Activated T-helper 17 cell treated with anti-CD3 and anti-CD28 coated beads, Interleukin-2, amount 50 U/mL, for 72 hours (primary cell): ENCODE measurements around the gene IL1RN. TPM values are rescaled to one million over a fixed set of nuclear protein-coding genes. Genes with fewer than 3 reads are reported as not detected.

Experiments
- ATAC-seq: fragments of 150-1000 bp; cut with Tn5 transposase; replicated peaks from 2 replicates; pipeline ENCODE4 v1.10.0; 2021; ENCODE audit warnings: mild to moderate bottlenecking, moderate library complexity
- H3K27ac Mint-ChIP-seq: one replicate; pipeline ENCODE4 v1.8.0; 2022; ENCODE audit warnings: mixed read lengths
- H3K27me3 Mint-ChIP-seq: one replicate; pipeline ENCODE4 v1.8.0; 2022; ENCODE audit warnings: mixed read lengths
- H3K36me3 Mint-ChIP-seq: one replicate; pipeline ENCODE4 v1.8.0; 2022; ENCODE audit warnings: low read depth, mild to moderate bottlenecking, mixed read lengths
- H3K4me1 Mint-ChIP-seq: one replicate; pipeline ENCODE4 v1.8.0; 2022; ENCODE audit warnings: mixed read lengths
- H3K4me3 Mint-ChIP-seq: one replicate; pipeline ENCODE4 v1.8.0; 2022; ENCODE audit warnings: mild to moderate bottlenecking, mixed read lengths
- H3K9me3 Mint-ChIP-seq: one replicate; pipeline ENCODE4 v1.8.0; 2022; ENCODE audit warnings: mixed read lengths
- total RNA-seq, 2 donors: library from RNA; stranded (reverse); gene quantifications; one replicate each; pipeline ENCODE4 v1.2.3, GENCODE V29; 2022

IL1RN gene
- total RNA-seq, 2 donors from 2014 or later, result 12.8 to 32.8 TPM

- Mint-ChIP-seq H3K36me3 (no peaks in the 10 kb centered on the region), H3K4me1 (no peaks in the 10 kb centered on the region), H3K27ac (no peak overlapping the region), H3K4me3 (no peak overlapping the region), H3K9me3 (no peaks in the 10 kb centered on the region), H3K27me3 (no peaks in the 10 kb centered on the region)
- no peak for ATAC-seq
These were observed 21.5 kb downstream of the IL1RN start for GRCh38 chr2:113148606-113149552.

DNA sequence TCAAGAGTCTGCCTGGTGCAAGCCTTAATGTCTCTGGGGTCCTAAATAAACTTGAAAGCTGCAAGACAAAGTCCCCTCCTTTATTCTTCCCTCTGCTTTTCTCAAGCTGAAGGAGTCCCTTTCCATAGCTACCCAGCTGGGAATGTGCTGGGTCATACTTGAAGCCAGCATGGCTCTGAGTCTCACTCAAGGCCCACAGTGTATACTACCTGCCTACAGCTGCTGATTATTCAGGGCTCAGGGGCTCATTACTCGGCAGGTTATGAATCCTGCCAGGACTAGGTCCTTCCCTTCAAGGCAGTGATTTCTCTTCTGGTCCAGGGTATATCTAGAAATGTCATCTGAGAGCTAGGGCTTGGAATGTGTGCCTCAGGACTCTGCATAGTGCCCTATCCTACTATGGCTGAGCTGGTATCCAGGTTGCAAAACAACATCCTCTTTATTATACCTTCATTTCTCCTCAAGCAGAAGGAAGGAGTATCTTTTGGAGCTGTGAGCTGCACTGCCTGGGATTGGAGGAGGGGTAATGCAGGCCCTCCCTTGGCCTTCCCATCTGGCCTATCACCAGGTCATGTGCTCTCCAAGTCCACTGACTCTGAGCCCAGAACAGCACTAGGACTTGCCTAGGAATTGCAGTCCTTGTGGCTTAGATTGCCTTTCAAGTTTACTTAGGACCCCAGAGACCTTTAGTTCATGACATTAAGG, 22.3 kb downstream of the IL1RN start:
- Mint-ChIP-seq H3K36me3 (no peaks in the 10 kb centered on the region), H3K9me3 (no peaks in the 10 kb centered on the region), H3K4me3 (no peak overlapping the region), H3K27ac (no peak overlapping the region), H3K27me3 (no peaks in the 10 kb centered on the region), H3K4me1 (no peaks in the 10 kb centered on the region)
- ATAC-seq, result no peak

- no peak overlapping the region for H3K27ac Mint-ChIP-seq
- H3K4me3 Mint-ChIP-seq, result no peak overlapping the region
- H3K36me3 Mint-ChIP-seq, result no peaks in the 10 kb centered on the region
- H3K27me3 Mint-ChIP-seq, result no peaks in the 10 kb centered on the region
- no peaks in the 10 kb centered on the region for H3K4me1 Mint-ChIP-seq
- no peaks in the 10 kb centered on the region for H3K9me3 Mint-ChIP-seq
- ATAC-seq, result no peak
These were observed 22.8 kb downstream of the IL1RN start for GRCh38 chr2:113150258-113150601.

DNA sequence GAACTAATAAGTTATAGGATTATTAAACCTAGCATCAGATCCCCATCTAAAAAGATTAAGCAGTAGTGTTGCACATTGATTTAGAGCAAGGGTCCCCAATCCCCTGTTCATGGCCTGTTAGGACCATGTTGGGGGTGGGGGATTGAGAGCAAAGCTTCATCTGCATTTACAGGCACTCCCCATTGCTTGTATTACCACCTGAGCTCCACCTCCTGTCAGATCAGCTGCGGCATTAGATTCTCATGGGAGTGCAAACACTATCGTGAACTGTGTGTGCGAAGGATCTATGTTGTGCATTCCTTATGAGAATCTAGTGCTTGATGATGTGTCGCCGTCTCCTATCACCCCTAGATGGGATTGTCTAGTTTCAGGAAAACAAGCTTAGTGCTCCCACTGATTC, 27.9 kb downstream of the IL1RN start:
- Mint-ChIP-seq H3K9me3 (no peaks in the 10 kb centered on the region), H3K27me3 (no peaks in the 10 kb centered on the region), H3K4me3 (no peak overlapping the region), H3K27ac (no peak overlapping the region), H3K4me1 (peaks cover 15% of the 10 kb centered on the region), H3K36me3 (no peaks in the 10 kb centered on the region)
- no peak for ATAC-seq

DNA sequence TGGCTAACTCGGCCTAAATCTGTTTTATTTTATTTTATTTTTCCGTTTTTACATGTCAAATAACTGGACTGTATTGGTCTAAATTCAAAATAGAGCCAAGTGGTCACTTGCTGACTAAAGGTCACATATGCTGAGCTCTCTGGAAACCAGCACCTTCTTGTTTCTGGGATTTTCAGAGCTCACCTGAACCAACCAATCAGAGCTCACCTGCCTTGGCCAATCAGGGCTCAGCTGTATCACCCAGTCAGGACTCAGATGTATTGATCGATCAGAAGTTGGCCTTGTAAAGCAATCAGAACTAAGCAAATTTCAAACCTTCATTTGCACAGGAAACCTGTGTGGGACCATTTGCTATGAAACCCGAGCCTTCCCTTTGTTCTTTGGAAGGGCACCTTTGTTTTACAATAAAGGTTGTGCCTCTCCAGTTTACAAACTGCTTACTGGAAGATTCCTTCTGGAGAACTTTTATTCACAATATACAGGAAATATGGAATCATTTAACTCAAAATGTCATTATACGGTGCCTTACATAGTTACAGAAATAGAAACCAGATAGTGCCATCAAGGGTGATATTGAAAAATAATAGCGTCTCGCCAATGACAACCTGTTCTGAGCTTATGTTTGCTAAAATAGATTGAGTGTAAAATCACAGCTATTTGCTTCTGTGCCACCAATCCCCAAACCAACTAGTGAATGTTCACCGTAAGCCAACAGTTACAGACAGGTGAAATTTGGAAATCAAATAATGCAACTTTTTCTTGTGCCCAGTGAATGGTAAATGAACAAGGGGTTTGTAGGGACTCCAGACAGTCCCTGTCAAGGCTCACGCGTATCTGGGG, 29.1 kb downstream of the IL1RN start:
- no peaks in the 10 kb centered on the region for H3K9me3 Mint-ChIP-seq
- no peaks in the 10 kb centered on the region for H3K36me3 Mint-ChIP-seq
- peak; percentile 45 for ATAC-seq
- peak overlapping the region; percentile 82 for H3K4me3 Mint-ChIP-seq
- H3K27me3 Mint-ChIP-seq, result no peaks in the 10 kb centered on the region
- H3K4me1 Mint-ChIP-seq, result peaks cover 15% of the 10 kb centered on the region
- peak overlapping the region; percentile 73 for H3K27ac Mint-ChIP-seq

GRCh38 chr2:113157118-113157896, 29.9 kb downstream of the IL1RN start:
- H3K27me3 Mint-ChIP-seq, result no peaks in the 10 kb centered on the region
- peak overlapping the region; percentile 82 for H3K4me3 Mint-ChIP-seq
- H3K4me1 Mint-ChIP-seq, result peaks cover 15% of the 10 kb centered on the region
- peak overlapping the region; percentile 20 for H3K27ac Mint-ChIP-seq
- no peaks in the 10 kb centered on the region for H3K36me3 Mint-ChIP-seq
- no peaks in the 10 kb centered on the region for H3K9me3 Mint-ChIP-seq
- peak; percentile 70 for ATAC-seq

DNA sequence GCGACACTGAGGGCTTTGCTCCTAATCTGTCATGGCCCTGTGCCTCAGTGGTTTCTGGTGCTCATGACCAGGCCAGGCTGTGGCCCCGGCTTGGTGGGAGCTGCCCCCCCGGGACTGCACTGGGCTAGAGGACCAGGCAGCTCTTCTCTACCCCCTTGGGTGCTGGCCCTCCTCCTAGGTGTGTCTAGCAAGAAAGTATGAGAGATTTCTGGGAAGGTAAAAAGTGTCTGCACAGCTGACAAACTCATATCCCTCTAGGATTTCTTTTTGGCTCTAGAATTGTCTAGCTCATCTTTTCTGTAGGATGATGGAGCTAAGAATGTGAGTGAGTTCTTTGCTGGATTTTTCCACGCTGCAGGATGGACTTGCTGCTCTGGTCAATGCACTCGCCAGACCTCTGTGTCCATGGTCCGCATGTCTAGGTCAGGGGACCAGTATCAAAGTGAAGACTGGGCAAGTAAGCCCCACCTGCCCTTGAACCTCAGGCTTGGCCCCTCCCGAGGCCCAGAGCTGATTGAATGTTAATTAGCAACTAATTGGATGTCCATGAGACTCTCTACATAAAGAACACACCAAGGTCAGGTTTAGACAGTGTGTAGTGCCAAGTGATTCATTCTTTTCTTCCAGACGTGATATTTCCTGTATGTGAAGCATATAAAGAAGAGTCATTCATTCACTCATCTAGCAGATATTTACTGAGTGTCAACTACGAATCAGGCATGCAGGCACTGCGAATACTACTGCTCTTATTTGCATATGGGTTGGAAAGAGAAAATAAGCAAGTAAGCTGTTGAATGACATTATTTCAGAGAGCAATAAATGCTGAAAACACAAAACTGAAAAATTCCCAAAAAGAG, 30.7 kb downstream of the IL1RN start:
- no peaks in the 10 kb centered on the region for H3K27me3 Mint-ChIP-seq
- H3K4me1 Mint-ChIP-seq, result peaks cover 21% of the 10 kb centered on the region
- H3K36me3 Mint-ChIP-seq, result no peaks in the 10 kb centered on the region
- H3K27ac Mint-ChIP-seq, result peak overlapping the region; percentile 20
- ATAC-seq, result peak; percentile 86
- no peaks in the 10 kb centered on the region for H3K9me3 Mint-ChIP-seq
- H3K4me3 Mint-ChIP-seq, result peak overlapping the region; percentile 82

DNA sequence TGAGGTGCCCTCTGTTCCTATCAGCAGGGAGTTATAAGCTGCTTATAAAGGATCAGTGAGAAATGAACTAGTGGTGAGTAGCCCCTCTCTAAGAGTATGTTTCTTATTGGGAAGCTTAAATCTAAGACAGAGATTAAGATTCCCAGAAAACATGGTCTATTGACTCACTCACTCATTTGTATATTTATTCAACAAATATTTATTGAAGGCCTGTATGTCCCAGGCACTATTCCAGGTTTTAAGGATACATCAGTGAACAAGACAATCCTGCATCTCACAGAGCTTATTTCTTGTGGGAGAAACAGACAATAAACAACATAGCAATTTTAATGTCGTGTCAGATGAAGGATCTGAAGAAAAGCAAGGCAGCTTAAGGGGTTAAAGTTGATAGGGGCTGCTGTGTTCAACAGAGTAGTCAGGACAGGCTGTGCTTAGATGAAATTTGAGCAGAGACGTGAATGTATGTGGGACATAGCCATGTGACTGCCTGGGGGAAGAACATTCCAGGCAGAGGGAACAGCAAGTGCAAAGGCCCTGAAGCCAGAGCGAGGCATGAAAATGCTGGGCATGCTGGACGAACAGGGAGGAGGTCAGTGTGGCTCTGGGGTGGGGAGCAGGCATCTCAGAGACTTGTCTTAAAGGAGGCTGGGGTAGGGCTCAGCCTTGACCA, 31.6 kb downstream of the IL1RN start:
- H3K4me1 Mint-ChIP-seq, result peaks cover 22% of the 10 kb centered on the region
- peak overlapping the region; percentile 82 for H3K4me3 Mint-ChIP-seq
- H3K9me3 Mint-ChIP-seq, result no peaks in the 10 kb centered on the region

DNA sequence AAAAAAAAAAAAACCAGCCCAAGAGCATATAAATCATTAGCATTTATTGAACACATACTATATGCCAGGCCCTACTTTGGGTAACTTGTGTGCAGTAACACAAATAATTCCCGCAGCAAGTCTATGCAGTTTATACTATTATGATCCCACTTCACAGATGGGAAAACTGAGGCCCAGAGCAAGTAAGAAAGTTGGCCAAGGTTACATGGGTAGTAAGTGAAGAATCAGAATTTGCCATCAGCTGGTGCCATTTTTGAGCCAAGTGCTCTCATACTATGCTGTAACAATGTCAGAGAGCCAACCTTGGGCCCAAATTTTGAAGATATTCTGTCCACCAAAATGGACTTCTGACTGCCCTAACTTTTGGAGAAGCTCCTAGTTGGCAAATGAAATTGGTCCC, 32.9 kb downstream of the IL1RN start:
- H3K27ac Mint-ChIP-seq, result no peak overlapping the region
- no peak overlapping the region for H3K4me3 Mint-ChIP-seq
- H3K9me3 Mint-ChIP-seq, result no peaks in the 10 kb centered on the region
- no peak for ATAC-seq
- H3K36me3 Mint-ChIP-seq, result no peaks in the 10 kb centered on the region
- no peaks in the 10 kb centered on the region for H3K27me3 Mint-ChIP-seq
- peaks cover 28% of the 10 kb centered on the region for H3K4me1 Mint-ChIP-seq

More for the DNA sequence above, 31.6 kb downstream of the IL1RN start:
- no peaks in the 10 kb centered on the region for H3K36me3 Mint-ChIP-seq
- no peak for ATAC-seq
- no peaks in the 10 kb centered on the region for H3K27me3 Mint-ChIP-seq
- peak overlapping the region; percentile 20 for H3K27ac Mint-ChIP-seq

GRCh38 chr2:113160962-113161361, 33.6 kb downstream of the IL1RN start:
- peaks cover 28% of the 10 kb centered on the region for H3K4me1 Mint-ChIP-seq
- no peaks in the 10 kb centered on the region for H3K27me3 Mint-ChIP-seq
- H3K4me3 Mint-ChIP-seq, result no peak overlapping the region
- no peak overlapping the region for H3K27ac Mint-ChIP-seq
- ATAC-seq, result no peak
- no peaks in the 10 kb centered on the region for H3K36me3 Mint-ChIP-seq
- no peaks in the 10 kb centered on the region for H3K9me3 Mint-ChIP-seq

DNA sequence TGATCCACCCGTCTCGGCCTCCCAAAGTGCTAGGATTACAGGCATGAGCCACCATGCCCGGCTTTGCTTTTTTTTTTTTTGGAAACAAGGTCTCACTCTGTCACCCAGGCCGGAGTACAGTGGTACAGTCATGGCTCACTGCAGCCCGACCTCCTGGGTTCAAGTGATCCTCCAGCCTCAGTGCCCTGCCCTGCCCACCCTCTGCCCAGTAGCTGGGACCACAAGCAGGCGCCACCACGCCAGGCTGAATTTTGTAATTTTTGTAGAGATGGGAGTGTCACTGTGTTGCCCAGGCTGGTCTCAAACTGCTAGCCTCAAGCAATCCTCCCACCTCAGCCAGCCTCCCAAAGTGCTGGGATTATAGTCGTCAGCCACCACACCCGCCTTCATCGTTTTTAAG, 34.8 kb downstream of the IL1RN start:
- no peak overlapping the region for H3K27ac Mint-ChIP-seq
- peaks cover 29% of the 10 kb centered on the region for H3K4me1 Mint-ChIP-seq
- H3K27me3 Mint-ChIP-seq, result no peaks in the 10 kb centered on the region
- ATAC-seq, result no peak
- H3K36me3 Mint-ChIP-seq, result no peaks in the 10 kb centered on the region
- H3K4me3 Mint-ChIP-seq, result no peak overlapping the region
- no peaks in the 10 kb centered on the region for H3K9me3 Mint-ChIP-seq

GRCh38 chr2:113162869-113163268, 35.5 kb downstream of the IL1RN start:
- no peaks in the 10 kb centered on the region for H3K9me3 Mint-ChIP-seq
- ATAC-seq, result no peak
- H3K4me3 Mint-ChIP-seq, result no peak overlapping the region
- H3K4me1 Mint-ChIP-seq, result peaks cover 31% of the 10 kb centered on the region
- peak overlapping the region; percentile 55 for H3K27ac Mint-ChIP-seq
- H3K36me3 Mint-ChIP-seq, result no peaks in the 10 kb centered on the region
- no peaks in the 10 kb centered on the region for H3K27me3 Mint-ChIP-seq
